Measurements from ENCODE around the gene NKX6-2.

The NKX6-2 gene

GRCh38 chr10:132738454-132739224 lies 47.3 kb downstream of the NKX6-2 start:
- H3K4me1 ChIP-seq (ENCODE audit: insufficient read depth, low read length), result no peaks in the 10 kb centered on the region
- H3K27me3 ChIP-seq (ENCODE audit: control insufficient read depth in 1 of 2, insufficient read depth in 2 of 2, low read length in 2 of 2), result no peaks in the 10 kb centered on the region
- H3K9me3 ChIP-seq (ENCODE audit: low read length), result no peaks in the 10 kb centered on the region
- no peak overlapping the region for H3K4me3 ChIP-seq (ENCODE audit: low read depth in 1 of 2, low read length in 2 of 2)
- no peak overlapping the region for H3K27ac ChIP-seq (ENCODE audit: low read depth, low read length)
- H3K9ac ChIP-seq (ENCODE audit: low read length), result no peak overlapping the region
- no peaks in the 10 kb centered on the region for H3K36me3 ChIP-seq (ENCODE audit: insufficient read depth, low read length)

GRCh38 chr10:132737390-132738048 lies 48.4 kb downstream of the NKX6-2 start:
- no peak overlapping the region for H3K9ac ChIP-seq (ENCODE audit: low read length)
- no peaks in the 10 kb centered on the region for H3K36me3 ChIP-seq (ENCODE audit: insufficient read depth, low read length)
- no peak overlapping the region for H3K27ac ChIP-seq (ENCODE audit: low read depth, low read length)
- no peaks in the 10 kb centered on the region for H3K9me3 ChIP-seq (ENCODE audit: low read length)
- H3K27me3 ChIP-seq (ENCODE audit: control insufficient read depth in 1 of 2, insufficient read depth in 2 of 2, low read length in 2 of 2), result no peaks in the 10 kb centered on the region
- H3K4me1 ChIP-seq (ENCODE audit: insufficient read depth, low read length), result no peaks in the 10 kb centered on the region
- H3K4me3 ChIP-seq (ENCODE audit: low read depth in 1 of 2, low read length in 2 of 2), result no peak overlapping the region

- H3K9me3 ChIP-seq (ENCODE audit: low read length), result no peaks in the 10 kb centered on the region
- H3K9ac ChIP-seq (ENCODE audit: low read length), result no peak overlapping the region
- H3K27me3 ChIP-seq (ENCODE audit: control insufficient read depth in 1 of 2, insufficient read depth in 2 of 2, low read length in 2 of 2), result no peaks in the 10 kb centered on the region
- no peaks in the 10 kb centered on the region for H3K36me3 ChIP-seq (ENCODE audit: insufficient read depth, low read length)
- H3K4me3 ChIP-seq (ENCODE audit: low read depth in 1 of 2, low read length in 2 of 2), result no peak overlapping the region
- H3K4me1 ChIP-seq (ENCODE audit: insufficient read depth, low read length), result no peaks in the 10 kb centered on the region
- no peak overlapping the region for H3K27ac ChIP-seq (ENCODE audit: low read depth, low read length)
Observed at GRCh38 chr10:132735923-132736391, 50.0 kb downstream of the NKX6-2 start.

- H3K4me1 ChIP-seq (ENCODE audit: insufficient read depth, low read length), result no peaks in the 10 kb centered on the region
- no peak overlapping the region for H3K9ac ChIP-seq (ENCODE audit: low read length)
- H3K27me3 ChIP-seq (ENCODE audit: control insufficient read depth in 1 of 2, insufficient read depth in 2 of 2, low read length in 2 of 2), result no peaks in the 10 kb centered on the region
- no peak overlapping the region for H3K4me3 ChIP-seq (ENCODE audit: low read depth in 1 of 2, low read length in 2 of 2)
- H3K36me3 ChIP-seq (ENCODE audit: insufficient read depth, low read length), result no peaks in the 10 kb centered on the region
- H3K9me3 ChIP-seq (ENCODE audit: low read length), result no peaks in the 10 kb centered on the region
- no peak overlapping the region for H3K27ac ChIP-seq (ENCODE audit: low read depth, low read length)
Observed at GRCh38 chr10:132735341-132735775, 50.6 kb downstream of the NKX6-2 start.

GRCh38 chr10:132733926-132734325 lies 52.0 kb downstream of the NKX6-2 start:
- no peak overlapping the region for H3K9ac ChIP-seq (ENCODE audit: low read length)

More at GRCh38 chr10:132733926-132734325, 52.0 kb downstream of the NKX6-2 start:
- Histone ChIP-seq H3K9me3 (ENCODE audit: low read length) (no peaks in the 10 kb centered on the region), H3K4me3 (ENCODE audit: low read depth in 1 of 2, low read length in 2 of 2) (no peak overlapping the region), H3K4me1 (ENCODE audit: insufficient read depth, low read length) (no peaks in the 10 kb centered on the region), H3K36me3 (ENCODE audit: insufficient read depth, low read length) (no peaks in the 10 kb centered on the region), H3K27me3 (ENCODE audit: control insufficient read depth in 1 of 2, insufficient read depth in 2 of 2, low read length in 2 of 2) (no peaks in the 10 kb centered on the region), H3K27ac (ENCODE audit: low read depth, low read length) (no peak overlapping the region)

All from muscle layer of colon (tissue), 2 donors.